Parietal lobe (tissue), 1 donor: ENCODE measurements around the gene NES. TPM values are rescaled to one million over a fixed set of nuclear protein-coding genes. Genes with fewer than 3 reads are reported as not detected.

Experiments used
- total RNA-seq: library from RNA; depleted of rRNA; stranded (reverse); fragments of >200 nt; gene quantifications from one replicate; pipeline ENCODE4 v1.2.3, GENCODE V29; 2014

The NES gene, protein sequence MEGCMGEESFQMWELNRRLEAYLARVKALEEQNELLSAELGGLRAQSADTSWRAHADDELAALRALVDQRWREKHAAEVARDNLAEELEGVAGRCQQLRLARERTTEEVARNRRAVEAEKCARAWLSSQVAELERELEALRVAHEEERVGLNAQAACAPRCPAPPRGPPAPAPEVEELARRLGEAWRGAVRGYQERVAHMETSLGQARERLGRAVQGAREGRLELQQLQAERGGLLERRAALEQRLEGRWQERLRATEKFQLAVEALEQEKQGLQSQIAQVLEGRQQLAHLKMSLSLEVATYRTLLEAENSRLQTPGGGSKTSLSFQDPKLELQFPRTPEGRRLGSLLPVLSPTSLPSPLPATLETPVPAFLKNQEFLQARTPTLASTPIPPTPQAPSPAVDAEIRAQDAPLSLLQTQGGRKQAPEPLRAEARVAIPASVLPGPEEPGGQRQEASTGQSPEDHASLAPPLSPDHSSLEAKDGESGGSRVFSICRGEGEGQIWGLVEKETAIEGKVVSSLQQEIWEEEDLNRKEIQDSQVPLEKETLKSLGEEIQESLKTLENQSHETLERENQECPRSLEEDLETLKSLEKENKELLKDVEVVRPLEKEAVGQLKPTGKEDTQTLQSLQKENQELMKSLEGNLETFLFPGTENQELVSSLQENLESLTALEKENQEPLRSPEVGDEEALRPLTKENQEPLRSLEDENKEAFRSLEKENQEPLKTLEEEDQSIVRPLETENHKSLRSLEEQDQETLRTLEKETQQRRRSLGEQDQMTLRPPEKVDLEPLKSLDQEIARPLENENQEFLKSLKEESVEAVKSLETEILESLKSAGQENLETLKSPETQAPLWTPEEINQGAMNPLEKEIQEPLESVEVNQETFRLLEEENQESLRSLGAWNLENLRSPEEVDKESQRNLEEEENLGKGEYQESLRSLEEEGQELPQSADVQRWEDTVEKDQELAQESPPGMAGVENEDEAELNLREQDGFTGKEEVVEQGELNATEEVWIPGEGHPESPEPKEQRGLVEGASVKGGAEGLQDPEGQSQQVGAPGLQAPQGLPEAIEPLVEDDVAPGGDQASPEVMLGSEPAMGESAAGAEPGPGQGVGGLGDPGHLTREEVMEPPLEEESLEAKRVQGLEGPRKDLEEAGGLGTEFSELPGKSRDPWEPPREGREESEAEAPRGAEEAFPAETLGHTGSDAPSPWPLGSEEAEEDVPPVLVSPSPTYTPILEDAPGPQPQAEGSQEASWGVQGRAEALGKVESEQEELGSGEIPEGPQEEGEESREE (N-terminal part only)
- 29.7 TPM for total RNA-seq

GRCh38 chr1:156676820-156677615, at the start of gene NES:
TSS of gene NES (minus strand) at chr1:156677407. CDS start at chr1:156677264, 143 bp downstream.

DNA sequence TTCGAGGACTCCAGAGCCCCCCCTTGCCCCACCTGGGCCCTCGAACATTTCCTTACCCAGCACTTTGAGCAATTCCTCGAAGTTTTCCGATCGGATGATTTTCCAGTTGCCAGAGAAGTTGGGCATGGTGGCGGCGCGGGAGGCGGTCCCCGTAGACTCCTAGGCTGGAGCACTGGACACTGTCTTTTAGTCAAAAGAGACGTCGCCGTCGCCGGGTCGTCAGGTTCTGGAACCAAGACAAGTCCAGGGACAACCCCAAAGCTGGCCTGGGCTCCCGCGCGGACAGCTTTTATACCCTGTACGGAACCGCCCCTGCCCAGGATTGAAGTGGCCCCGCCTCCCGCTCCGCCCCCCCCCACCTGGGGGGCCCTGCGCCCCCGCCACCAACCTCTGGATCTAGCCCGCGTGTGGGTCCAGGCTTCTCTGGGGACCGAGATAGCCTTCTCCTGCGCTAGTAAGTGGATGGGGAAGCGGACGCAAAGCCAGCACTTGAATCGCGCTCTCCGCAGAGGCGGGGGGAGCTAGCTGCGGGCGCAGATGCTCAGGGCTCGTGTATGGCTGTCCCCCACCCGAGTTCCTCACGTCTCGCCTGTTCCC, 28.2 kb upstream of the NES start, which contains the start of gene CRABP2:
Gene CRABP2, minus strand, starts transcription at position 263 of the 597 bp plus-strand sequence. Its CDS starts 137 bp downstream, at position 126.

GRCh38 chr1:156641761-156642264, 35.4 kb downstream of the NES start, which contains the start of gene BCAN:
TSS of gene BCAN (plus strand) at chr1:156642117. CDS start at chr1:156646055, 3,938 bp downstream.

GRCh38 chr1:156618853-156619581, 58.2 kb downstream of the NES start, which contains the start of gene HAPLN2:
TSS of gene HAPLN2 (plus strand) at chr1:156619415. CDS start at chr1:156623491, 4,076 bp downstream.

Other genes starting within 250 kb of the NES start
- 10.0 TPM for gene MEF2D, start 176.6 kb downstream of the NES start, total RNA-seq
- 5.9 TPM for gene IQGAP3, start 104.8 kb downstream of the NES start, total RNA-seq
- gene TTC24, start 97.7 kb downstream of the NES start, total RNA-seq: not detected
- 40.1 TPM for gene NAXE, start 85.6 kb downstream of the NES start, total RNA-seq
- gene GPATCH4, start 75.9 kb downstream of the NES start, total RNA-seq: 20.7 TPM
- gene HAPLN2, start 58.0 kb downstream of the NES start, total RNA-seq: 1.3 TPM
- gene BCAN, start 35.3 kb downstream of the NES start, total RNA-seq: 94.8 TPM
- 1.9 TPM for gene CRABP2, start 28.2 kb upstream of the NES start, total RNA-seq
- 11.6 TPM for gene METTL25B, start 51.1 kb upstream of the NES start, total RNA-seq
- gene ISG20L2, start 51.4 kb upstream of the NES start, total RNA-seq: 14.1 TPM
- 9.7 TPM for gene MRPL24, start 63.7 kb upstream of the NES start, total RNA-seq
- 68.5 TPM for gene HDGF, start 74.3 kb upstream of the NES start, total RNA-seq
- gene PRCC, start 90.1 kb upstream of the NES start, total RNA-seq: 27.9 TPM
- not detected for gene SH2D2A, start 139.4 kb upstream of the NES start, total RNA-seq
- 0.31 TPM for gene INSRR, start 181.7 kb upstream of the NES start, total RNA-seq
- gene NTRK1, start 183.5 kb upstream of the NES start, total RNA-seq: 0.31 TPM
- gene PEAR1, start 216.3 kb upstream of the NES start, total RNA-seq: 0.94 TPM
- not detected for gene LRRC71, start 243.2 kb upstream of the NES start, total RNA-seq